GM18870 (cell line): ENCODE results near the gene GCSAM.

Experiments used
- ATAC-seq: cut with Tn5 transposase; IDR thresholded peaks from one replicate; pipeline ENCODE4 v1.9.1; 2021; ENCODE audit warnings: moderate library complexity; ENCODE audit not compliant: unreplicated experiment

Gene GCSAM, protein sequence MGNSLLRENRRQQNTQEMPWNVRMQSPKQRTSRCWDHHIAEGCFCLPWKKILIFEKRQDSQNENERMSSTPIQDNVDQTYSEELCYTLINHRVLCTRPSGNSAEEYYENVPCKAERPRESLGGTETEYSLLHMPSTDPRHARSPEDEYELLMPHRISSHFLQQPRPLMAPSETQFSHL

DNA sequence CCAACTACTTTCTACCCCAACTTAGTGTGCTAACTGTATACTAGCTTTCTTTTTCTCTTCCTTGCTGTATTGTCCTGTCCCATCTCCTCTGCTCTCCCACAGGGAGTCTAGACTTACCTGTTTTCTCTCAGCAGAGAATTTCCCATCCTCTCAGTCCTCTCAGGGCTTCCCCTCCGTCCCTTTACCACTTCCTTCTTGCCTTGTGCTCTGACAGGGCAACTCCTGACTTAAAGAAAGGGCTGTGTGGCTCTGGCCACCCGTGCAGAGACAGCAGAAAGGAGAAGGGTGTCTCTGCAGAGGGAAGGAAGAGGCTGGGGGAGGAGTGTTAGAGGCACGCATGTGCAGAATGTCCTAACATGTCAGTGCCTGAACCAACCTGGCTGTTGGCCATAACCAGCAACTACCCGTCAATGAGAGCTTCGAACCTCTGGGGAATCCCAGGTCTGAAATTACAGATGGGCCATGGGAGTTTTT is at the start of gene GCSAM:
GCSAM (minus strand) TSS at position 274 of the 474 bp plus-strand sequence; CDS start at position 146, 128 bp downstream.
- ATAC-seq = peak; percentile 73

- no peak for ATAC-seq
Observed at GRCh38 chr3:112175646-112176045, 42.6 kb upstream of the GCSAM start.

DNA sequence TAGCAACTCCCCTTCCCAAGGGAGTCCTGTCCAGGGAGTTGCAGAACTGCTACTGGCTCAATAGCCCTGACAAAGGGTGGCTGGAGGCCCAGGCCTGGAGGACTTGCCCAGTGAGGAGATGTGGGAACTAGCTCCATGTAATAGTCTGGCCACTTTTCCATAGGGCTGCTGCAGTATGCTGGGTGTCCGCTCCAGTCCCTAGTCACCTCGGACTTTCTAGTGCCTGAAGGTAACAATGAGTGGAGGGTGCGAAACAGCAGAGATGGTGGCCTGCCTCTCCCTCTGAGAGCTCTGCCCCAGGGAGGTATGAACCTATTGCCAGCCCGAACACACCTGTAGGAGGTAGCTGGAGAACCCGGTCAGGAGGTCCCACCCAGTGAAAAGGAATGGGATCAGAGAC is 42.0 kb upstream of the GCSAM start:
- ATAC-seq = no peak

GRCh38 chr3:112171144-112171543 is 38.1 kb upstream of the GCSAM start:
- ATAC-seq = no peak

- no peak for ATAC-seq
Observed at GRCh38 chr3:112170046-112170445, 37.0 kb upstream of the GCSAM start.

GRCh38 chr3:112167758-112168157 is 34.7 kb upstream of the GCSAM start:
- ATAC-seq = peak; percentile 55

DNA sequence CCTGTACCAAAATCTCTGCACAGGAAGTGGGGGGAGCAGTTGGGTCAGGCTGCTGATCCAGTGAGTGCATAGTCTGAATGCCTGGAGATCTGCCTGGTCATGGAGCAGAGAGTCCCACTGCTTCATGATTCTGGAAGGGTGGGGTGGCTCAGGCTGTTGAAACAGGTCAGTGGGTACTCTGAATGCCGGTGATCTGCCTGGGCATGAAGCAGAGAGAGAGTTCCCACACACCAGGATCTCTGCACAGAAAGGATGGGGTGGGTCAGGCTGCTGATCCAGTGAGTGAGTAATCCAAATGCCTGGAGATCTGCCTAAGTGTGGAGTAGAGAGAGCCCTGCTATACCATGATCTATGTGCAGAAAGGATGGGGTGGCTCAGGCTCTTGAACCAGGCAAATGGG is 16.1 kb upstream of the GCSAM start:
- ATAC-seq = no peak

DNA sequence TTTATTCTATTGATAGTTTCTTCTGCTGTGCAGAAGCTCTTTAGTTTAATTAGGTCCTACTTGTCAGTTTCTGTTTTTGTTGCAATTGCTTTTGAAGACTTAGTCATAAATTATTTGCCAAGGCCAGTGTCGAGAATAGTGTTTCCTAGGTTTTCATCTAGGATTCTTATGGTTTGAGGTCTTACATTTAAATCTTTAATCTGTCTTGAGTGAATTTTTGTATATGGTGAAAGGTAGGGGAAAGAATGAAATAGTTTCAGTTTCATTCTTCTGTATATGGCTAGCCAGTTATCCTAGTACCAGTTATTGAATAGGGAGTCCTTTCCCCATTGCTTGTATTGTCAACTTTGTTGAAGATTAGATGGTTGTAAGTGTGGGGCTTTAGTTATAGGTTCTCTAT is 10.6 kb upstream of the GCSAM start:
- no peak for ATAC-seq

GRCh38 chr3:112143251-112143650 is 10.2 kb upstream of the GCSAM start:
- no peak for ATAC-seq

DNA sequence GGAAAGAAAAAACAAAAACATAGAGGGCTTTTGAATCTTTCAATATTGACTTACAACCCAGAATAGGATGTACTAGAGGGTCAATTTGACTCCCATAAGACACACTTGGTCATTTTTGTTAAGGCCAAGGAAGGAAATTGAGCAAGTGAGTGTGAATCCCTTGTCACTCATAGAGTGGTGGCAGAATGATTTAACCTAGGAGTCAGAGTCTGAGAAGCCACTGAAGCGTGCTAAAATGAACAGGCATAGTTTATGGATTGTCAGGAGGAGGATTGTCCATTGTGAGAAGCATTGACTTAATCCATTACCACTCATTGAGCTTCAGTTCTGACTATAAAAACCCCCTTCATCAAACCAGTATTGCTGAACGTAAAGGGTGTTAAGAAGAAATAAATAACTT is 8.2 kb upstream of the GCSAM start:
- no peak for ATAC-seq

DNA sequence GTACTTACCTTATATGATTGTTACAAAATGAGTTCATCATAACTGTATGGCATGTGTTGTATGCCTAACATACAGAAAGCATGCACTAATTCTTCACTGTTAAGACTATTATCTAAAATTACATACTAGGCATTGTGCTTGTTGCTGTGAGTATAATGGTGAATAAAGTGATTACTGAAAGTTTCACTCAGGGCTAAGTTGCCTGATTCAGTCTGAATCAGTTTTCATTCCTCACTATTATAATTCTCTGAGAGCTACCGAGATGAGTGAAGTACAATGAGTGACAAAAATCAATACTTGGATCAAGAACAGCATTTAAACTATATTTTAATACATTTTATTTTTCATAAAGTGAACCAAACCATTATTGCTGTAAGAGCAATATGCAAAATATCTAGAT is 7.5 kb upstream of the GCSAM start:
- no peak for ATAC-seq

DNA sequence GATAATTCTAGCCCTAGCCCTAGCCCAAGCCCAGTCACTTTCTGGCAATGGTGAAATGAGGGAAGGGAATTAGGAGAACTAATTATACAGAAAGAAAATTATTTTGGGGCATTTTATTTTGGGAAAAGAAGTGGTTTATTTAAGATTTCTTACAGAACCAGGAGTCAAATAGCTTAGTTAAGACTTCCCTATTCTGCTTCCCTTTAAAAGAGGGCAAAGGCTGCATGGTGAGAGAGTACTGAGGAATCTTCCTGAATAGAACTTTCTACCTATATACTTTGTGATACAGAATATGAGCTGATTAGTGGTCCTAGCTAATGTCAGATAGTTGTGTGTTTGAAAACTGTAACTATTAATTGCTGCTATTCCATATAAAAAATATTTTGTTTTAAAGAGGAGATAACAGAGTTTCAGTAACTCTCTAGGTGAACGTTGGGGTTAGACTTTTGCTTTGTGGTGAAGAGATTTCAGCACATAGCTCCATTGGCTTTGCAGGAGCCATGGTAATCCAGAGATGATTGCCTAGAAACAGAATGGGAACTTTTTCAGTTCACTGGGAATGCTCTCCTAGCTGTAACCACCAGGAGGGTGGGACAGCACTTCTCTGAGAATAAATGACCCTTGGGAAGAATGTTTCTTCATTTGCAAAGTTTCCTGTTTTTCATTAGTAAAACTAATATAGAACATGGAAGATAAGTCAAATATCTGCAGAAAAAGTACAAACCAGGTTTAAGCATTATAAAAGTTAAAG is 5.3 kb upstream of the GCSAM start:
- ATAC-seq = no peak

GRCh38 chr3:112137781-112138180 is 4.7 kb upstream of the GCSAM start:
- no peak for ATAC-seq

DNA sequence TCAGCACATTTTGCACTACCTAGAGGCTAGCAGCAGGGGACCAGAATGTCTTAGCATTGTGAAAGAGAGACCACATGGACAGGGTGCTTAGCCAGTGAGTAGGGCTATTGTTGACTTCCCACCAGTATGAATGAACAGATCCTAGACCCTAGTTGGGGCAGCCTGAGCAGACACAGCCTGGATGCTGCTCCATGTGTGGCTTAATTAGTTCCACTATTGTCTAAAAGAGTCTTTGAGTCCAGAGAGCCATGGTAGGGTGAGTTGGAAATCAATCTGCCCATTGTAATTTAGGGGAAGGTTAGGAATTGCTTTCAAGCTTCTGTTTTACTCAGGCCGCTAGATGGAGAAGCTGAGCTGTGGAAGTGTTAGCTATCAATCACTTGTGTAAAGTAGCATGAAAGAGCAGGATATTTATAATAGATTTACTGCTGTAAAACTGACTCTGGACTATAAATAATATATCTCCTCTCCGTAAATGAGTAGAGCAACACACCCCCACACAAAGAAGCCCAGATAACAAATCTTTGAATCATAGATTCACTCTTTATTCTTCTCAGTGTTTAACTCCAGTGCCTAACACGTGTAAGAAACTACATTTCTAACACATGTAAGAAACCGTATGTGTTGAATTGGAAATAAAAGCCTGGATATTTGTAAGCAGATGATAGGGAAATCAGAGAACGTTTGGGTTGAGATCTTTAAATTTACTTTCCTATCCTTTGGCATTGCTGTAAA is 4.1 kb upstream of the GCSAM start:
- ATAC-seq = peak; percentile 28

- ATAC-seq = no peak
Observed at GRCh38 chr3:112136046-112136445, 3.0 kb upstream of the GCSAM start.

DNA sequence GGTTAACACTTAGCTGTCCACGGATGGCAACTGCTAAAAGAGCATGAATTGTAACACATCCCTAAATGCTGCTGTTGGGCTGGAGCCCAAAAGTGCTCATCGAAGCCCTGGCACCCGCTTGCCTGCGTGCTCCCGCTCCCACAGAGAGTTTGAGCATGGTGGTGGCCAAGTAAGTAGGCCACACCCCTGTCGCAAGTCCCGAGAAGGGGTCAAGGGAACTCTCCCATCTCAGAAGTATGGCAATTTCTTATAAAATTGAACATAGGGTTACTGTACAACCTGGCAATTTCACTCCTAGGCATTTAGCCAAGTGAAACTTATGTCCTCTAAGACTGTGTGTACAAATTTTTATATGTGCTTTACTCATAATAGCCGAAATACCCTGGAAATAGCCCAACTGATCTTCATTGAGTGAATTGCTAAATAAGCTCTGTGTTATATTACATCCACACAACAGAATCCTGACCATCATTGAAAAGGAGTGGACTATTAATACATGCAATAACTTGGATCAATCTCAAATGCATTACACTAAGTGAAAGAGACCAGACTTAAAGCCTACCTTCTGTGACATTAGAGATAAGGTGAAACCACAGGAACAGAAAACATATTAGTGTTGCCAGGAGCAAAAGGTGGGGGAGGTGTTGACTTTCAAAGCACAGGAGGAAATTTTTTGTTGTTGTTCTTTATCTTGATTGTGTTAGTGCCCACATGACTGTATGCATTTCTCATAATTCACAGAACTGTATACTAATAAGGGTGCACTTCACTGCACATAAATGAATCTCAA is 1.5 kb upstream of the GCSAM start:
- no peak for ATAC-seq

DNA sequence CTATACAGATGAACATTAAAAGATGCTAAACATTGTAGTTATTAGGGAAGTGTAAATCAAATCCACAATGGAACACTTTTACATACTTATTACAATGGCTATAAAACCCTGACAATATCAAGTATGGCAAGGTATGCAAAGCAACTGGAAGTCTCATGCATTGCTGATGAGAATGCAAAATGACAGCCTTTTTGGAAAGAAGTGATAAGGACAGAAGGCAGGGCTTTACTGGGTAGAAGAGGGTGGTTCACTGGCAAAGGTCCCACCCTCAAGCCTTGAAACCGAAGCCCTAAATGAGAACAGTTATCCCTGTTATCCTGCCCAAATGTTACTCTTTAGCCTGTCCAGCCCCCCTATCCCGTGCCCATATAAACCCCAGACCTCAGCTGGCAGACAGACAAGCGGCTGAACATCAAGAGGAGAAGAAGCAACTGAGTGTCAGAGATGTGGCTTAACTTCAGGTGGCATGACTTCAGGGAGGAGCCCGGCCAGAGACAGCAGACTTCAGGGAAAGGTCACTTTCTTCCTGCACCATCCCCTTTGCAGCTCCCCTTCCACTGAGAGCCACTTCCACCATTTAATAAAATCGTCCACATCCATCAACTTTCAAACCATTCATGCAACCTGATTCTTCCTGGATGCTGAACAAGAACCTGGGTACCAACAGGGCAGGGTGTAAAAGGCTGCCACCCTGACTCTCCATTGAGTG is 732 bp upstream of the GCSAM start:
- no peak for ATAC-seq

DNA sequence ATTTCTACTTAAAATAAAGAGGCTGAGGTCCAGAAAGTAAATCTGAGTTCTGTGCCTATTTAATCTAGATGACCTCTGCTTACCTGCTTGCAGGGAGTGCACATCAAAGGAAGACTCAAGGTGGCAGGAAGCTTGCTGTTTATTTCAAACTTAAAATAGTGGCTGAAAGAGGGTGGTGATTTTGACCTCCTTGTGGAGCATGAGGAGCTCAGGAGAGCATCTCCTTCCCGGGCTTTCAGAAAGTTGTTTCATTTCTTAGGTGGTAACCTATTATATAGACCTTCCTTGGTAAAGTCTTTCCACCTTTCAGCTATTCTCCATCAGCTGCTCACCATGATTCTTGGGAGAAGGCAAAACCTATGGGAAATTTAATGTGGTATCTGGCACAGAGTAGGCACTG is 494 bp downstream of the GCSAM start:
- ATAC-seq = no peak

DNA sequence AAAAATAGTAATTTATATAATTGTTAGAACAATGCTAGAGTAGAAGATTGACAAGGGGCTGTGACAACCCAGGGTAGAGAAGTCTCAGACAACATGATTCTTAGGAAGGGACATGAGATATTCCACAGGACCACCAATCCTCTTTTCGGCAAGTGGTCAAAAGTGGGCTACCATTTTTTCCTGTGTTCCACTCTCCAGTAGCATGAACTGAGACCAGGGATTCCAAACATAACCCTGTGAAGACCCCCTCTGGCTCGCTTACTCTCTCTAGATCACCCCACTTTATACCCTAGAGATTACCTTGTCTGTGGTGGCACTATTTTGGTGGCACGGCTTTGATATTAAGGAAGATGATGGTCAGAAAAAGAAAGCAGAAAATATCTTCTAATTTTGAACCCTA is 960 bp downstream of the GCSAM start:
- no peak for ATAC-seq

DNA sequence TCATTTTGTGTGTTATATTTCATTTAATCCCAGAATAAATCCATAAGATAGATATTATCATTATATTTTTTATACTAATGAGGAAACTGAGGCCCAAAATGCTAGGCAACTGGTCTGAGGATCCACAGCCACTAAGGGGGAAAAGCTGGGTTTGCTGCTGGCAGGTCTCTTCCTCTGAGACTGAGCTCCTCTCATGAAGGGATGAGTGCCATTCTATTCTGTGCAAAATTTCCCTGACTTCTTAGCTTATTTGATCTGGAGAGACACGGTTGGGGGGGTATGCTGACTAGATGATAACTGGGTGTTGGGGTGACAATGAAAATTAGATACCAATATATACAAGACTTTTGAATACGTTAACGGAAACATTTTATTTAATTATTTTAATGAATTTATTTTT is 1.9 kb downstream of the GCSAM start:
- no peak for ATAC-seq

GRCh38 chr3:112130638-112130993 is 2.4 kb downstream of the GCSAM start:
- ATAC-seq = no peak
